ENCODE measurements around the gene NHLH1. TPM values are rescaled to one million over a fixed set of nuclear protein-coding genes. Genes with fewer than 3 reads are reported as not detected.

The NHLH1 gene
- total RNA-seq, 2 experiments from 2014 or later, result 0.08 TPM; not detected in 1

GRCh38 chr1:160394673-160395072, 27.8 kb downstream of the NHLH1 start:
- no peak for TF ChIP-seq CTCF (IDR thresholded peaks at IDR 0.05)
- no peaks in the 10 kb centered on the region for H3K9me3 Mint-ChIP-seq
- POLR2A ChIA-PET, result no interaction called here
- ATAC-seq (ENCODE audit: poor library complexity) (no peak), DNase-seq (no peak)
- CTCF ChIA-PET, result interaction anchor here (0.6 kb wide), 1 partner anchor 523 kb away, joined by 3 read pairs; no protein-coding TSS in a partner anchor
- no peak overlapping the region for H3K4me3 ChIP-seq (ENCODE audit: low read length)
- peaks cover 20% of the 10 kb centered on the region for H3K27me3 Mint-ChIP-seq
- no peaks in the 10 kb centered on the region for H3K4me1 Mint-ChIP-seq (ENCODE audit: low read depth)
- H3K36me3 Mint-ChIP-seq (ENCODE audit: low read depth), result no peaks in the 10 kb centered on the region
- no peak overlapping the region for H3K4me3 Mint-ChIP-seq
- intact Hi-C loops (cut with DNase I, micrococcal nuclease), result no loop called here
- H3K9me3 ChIP-seq (ENCODE audit: control insufficient read depth in 1 of 2, insufficient read depth in 1 of 2, low read length in 2 of 2), result no peaks in the 10 kb centered on the region
- no peaks in the 10 kb centered on the region for H3K36me3 ChIP-seq (ENCODE audit: insufficient read depth, low read length)
- peaks cover 2 to 4% of the 10 kb centered on the region in 2 experiments for H3K27me3 ChIP-seq (ENCODE audit: control insufficient read depth in 1 of 2, insufficient read depth in 2 of 2, low read length in 2 of 2)
- no peaks in the 10 kb centered on the region for H3K4me1 ChIP-seq (ENCODE audit: insufficient read depth, low read length)
- H3K27ac Mint-ChIP-seq, result no peak overlapping the region
- no peak overlapping the region for H3K27ac ChIP-seq (ENCODE audit: low read depth in 1 of 2, low read length in 2 of 2)

DNA sequence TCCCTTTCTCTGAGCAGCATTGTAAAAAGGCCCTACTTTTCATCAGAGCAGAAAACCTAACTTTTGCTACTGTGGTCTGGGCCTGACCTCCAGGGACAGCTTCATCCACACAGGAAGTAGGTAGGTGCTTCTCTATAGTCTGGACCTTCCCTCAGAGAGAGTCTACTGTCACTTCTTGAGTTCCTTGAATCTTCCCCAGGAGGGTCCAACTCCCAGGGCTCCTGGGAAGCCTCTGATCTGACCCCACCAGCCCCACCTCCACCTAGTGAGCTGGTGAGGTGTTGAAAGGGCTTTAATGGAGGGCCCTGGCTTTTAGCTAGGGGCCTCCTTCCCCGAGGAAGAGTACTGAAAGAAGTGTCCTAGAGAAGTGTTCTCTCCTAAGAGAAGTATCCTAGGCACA, 30.8 kb downstream of the NHLH1 start:
- H3K27me3 Mint-ChIP-seq, result peaks cover 37% of the 10 kb centered on the region

DNA sequence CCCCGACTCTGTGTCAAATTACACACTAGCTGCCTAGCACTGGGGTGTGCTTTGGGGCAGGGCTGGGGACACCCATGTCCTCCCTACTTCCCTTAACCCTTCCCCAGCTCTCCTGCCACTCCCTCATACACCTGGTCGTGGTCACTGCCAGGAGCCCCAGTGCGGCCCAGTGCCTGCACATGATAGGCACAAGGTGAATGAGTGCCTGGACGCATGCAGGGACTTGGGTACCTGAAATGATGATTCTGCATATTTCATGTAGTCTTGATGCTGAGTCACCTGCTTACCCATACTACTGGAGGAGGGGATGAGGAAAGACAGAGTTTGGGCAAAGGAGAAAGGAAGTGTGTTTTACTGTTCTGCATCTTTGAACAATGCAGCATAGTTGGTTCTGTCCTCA, 32.0 kb downstream of the NHLH1 start:
- Histone ChIP-seq H3K27me3 (ENCODE audit: control insufficient read depth in 1 of 2, insufficient read depth in 2 of 2, low read length in 2 of 2) (peaks cover 17 to 26% of the 10 kb centered on the region in 2 experiments), H3K4me1 (ENCODE audit: insufficient read depth, low read length) (peaks cover 15% of the 10 kb centered on the region), H3K4me3 (ENCODE audit: low read length) (no peak overlapping the region), H3K27ac (ENCODE audit: low read depth in 1 of 2, low read length in 2 of 2) (no peak overlapping the region), H3K9me3 (ENCODE audit: control insufficient read depth in 1 of 2, insufficient read depth in 1 of 2, low read length in 2 of 2) (no peaks in the 10 kb centered on the region), H3K36me3 (ENCODE audit: insufficient read depth, low read length) (no peaks in the 10 kb centered on the region)
- peaks cover 9% of the 10 kb centered on the region for H3K4me1 Mint-ChIP-seq (ENCODE audit: low read depth)
- DNase-seq (no peak), ATAC-seq (ENCODE audit: poor library complexity) (no peak)
- H3K36me3 Mint-ChIP-seq (ENCODE audit: low read depth), result no peaks in the 10 kb centered on the region
- intact Hi-C loops (cut with DNase I, micrococcal nuclease), result no loop called here
- H3K27ac Mint-ChIP-seq, result no peak overlapping the region
- POLR2A ChIA-PET, result no interaction called here
- CTCF ChIA-PET, result no interaction called here
- H3K9me3 Mint-ChIP-seq, result no peaks in the 10 kb centered on the region
- peak overlapping the region; percentile 27 for H3K4me3 Mint-ChIP-seq
- peaks cover 43% of the 10 kb centered on the region for H3K27me3 Mint-ChIP-seq
- TF ChIP-seq CTCF (IDR thresholded peaks at IDR 0.05), result no peak

More for the DNA sequence above, 30.8 kb downstream of the NHLH1 start:
- TF ChIP-seq CTCF (IDR thresholded peaks at IDR 0.05), result no peak
- Mint-ChIP-seq H3K4me3 (no peak overlapping the region), H3K27ac (no peak overlapping the region), H3K9me3 (no peaks in the 10 kb centered on the region), H3K4me1 (ENCODE audit: low read depth) (peaks cover 9% of the 10 kb centered on the region), H3K36me3 (ENCODE audit: low read depth) (no peaks in the 10 kb centered on the region)
- Histone ChIP-seq H3K36me3 (ENCODE audit: insufficient read depth, low read length) (no peaks in the 10 kb centered on the region), H3K9me3 (ENCODE audit: control insufficient read depth in 1 of 2, insufficient read depth in 1 of 2, low read length in 2 of 2) (no peaks in the 10 kb centered on the region), H3K4me3 (ENCODE audit: low read length) (no peak overlapping the region), H3K4me1 (ENCODE audit: insufficient read depth, low read length) (peaks cover 15% of the 10 kb centered on the region), H3K27ac (ENCODE audit: low read depth in 1 of 2, low read length in 2 of 2) (no peak overlapping the region), H3K27me3 (ENCODE audit: control insufficient read depth in 1 of 2, insufficient read depth in 2 of 2, low read length in 2 of 2) (peaks cover 17 to 26% of the 10 kb centered on the region in 2 experiments)
- ATAC-seq (ENCODE audit: poor library complexity) (no peak), DNase-seq (no peak)
- POLR2A ChIA-PET, result no interaction called here
- intact Hi-C loops (cut with DNase I, micrococcal nuclease), result no loop called here
- CTCF ChIA-PET, result no interaction called here

All from CD4-positive, alpha-beta T cell (primary cell).